Measurements from ENCODE around the gene FBXO10.

GRCh38 chr9:37504605-37505004 lies 71.6 kb downstream of the FBXO10 start:
- TF ChIP-seq CTCF (IDR thresholded peaks at IDR 0.05) (no peak), POLR2A (IDR thresholded peaks at IDR 0.05) (no peak)

Data from thyroid gland (tissue), 4 donors.